ENCODE data around the gene EFS.

- TF ChIP-seq MAX (IDR thresholded peaks at IDR 0.05; ENCODE audit: low read depth, low read length) (no peak), CTCF (IDR thresholded peaks at IDR 0.05; ENCODE audit: low read depth, low read length) (no peak), POLR2A (IDR thresholded peaks at IDR 0.05; ENCODE audit: extremely low read depth, insufficient read length) (no peak), MYC (IDR thresholded peaks at IDR 0.05; ENCODE audit: low read depth, low read length) (no peak)
Observed at GRCh38 chr14:23413681-23414080, 48.7 kb upstream of the EFS start.
